NCI-H748 treated with DMSO at 0.1 percent for 48 hours (cell line): ENCODE measurements around the gene C1QC.
A peak's percentile ranks its signal among the peaks of the same experiment; 100 is the strongest.

Source experiments
- DNase-seq: peaks from one replicate; lab custom pipeline; 2025; lab: John Stamatoyannopoulos, UW

C1QC gene

GRCh38 chr1:22619252-22619651 is 24.2 kb upstream of the C1QC start:
- DNase-seq: no peak

- DNase-seq: no peak
Measured at GRCh38 chr1:22619798-22620197, 23.6 kb upstream of the C1QC start.

- DNase-seq: no peak
Measured at GRCh38 chr1:22621761-22622160, 21.7 kb upstream of the C1QC start.

- no peak for DNase-seq
Measured at GRCh38 chr1:22625262-22625925, 18.0 kb upstream of the C1QC start.

GRCh38 chr1:22626237-22627157 is 16.9 kb upstream of the C1QC start:
- DNase-seq: no peak

- no peak for DNase-seq
Measured at GRCh38 chr1:22627331-22627730, 16.1 kb upstream of the C1QC start.

GRCh38 chr1:22628698-22629444 is 14.6 kb upstream of the C1QC start:
- DNase-seq: no peak

- DNase-seq: no peak
Measured at GRCh38 chr1:22629886-22630285, 13.5 kb upstream of the C1QC start.

GRCh38 chr1:22633697-22634463 is 9.6 kb upstream of the C1QC start:
- no peak for DNase-seq

GRCh38 chr1:22635436-22635835 is 8.0 kb upstream of the C1QC start:
- DNase-seq: no peak

GRCh38 chr1:22636353-22636752 is 7.1 kb upstream of the C1QC start, which contains the start of gene C1QA:
C1QA (plus strand) TSS chr1:22636628; CDS start chr1:22637617, 989 bp downstream.
- DNase-seq: no peak

GRCh38 chr1:22636927-22637326 is 6.5 kb upstream of the C1QC start:
- no peak for DNase-seq

- DNase-seq: no peak
Measured at GRCh38 chr1:22637907-22638445, 5.5 kb upstream of the C1QC start.

GRCh38 chr1:22638476-22639234 is 4.8 kb upstream of the C1QC start:
- DNase-seq: no peak

GRCh38 chr1:22639286-22639685 is 4.1 kb upstream of the C1QC start:
- no peak for DNase-seq

GRCh38 chr1:22641247-22641646 is 2.2 kb upstream of the C1QC start:
- DNase-seq: no peak

GRCh38 chr1:22641906-22642636 is 1.4 kb upstream of the C1QC start:
- DNase-seq: peak; percentile 13

GRCh38 chr1:22643928-22644327 is 495 bp downstream of the C1QC start:
- no peak for DNase-seq

- no peak for DNase-seq
Measured at GRCh38 chr1:22645931-22646330, 2.5 kb downstream of the C1QC start.

- no peak for DNase-seq
Measured at GRCh38 chr1:22646384-22646783, 3.0 kb downstream of the C1QC start.
